Measurements from ENCODE around the gene CELSR1.

CELSR1 gene

DNA sequence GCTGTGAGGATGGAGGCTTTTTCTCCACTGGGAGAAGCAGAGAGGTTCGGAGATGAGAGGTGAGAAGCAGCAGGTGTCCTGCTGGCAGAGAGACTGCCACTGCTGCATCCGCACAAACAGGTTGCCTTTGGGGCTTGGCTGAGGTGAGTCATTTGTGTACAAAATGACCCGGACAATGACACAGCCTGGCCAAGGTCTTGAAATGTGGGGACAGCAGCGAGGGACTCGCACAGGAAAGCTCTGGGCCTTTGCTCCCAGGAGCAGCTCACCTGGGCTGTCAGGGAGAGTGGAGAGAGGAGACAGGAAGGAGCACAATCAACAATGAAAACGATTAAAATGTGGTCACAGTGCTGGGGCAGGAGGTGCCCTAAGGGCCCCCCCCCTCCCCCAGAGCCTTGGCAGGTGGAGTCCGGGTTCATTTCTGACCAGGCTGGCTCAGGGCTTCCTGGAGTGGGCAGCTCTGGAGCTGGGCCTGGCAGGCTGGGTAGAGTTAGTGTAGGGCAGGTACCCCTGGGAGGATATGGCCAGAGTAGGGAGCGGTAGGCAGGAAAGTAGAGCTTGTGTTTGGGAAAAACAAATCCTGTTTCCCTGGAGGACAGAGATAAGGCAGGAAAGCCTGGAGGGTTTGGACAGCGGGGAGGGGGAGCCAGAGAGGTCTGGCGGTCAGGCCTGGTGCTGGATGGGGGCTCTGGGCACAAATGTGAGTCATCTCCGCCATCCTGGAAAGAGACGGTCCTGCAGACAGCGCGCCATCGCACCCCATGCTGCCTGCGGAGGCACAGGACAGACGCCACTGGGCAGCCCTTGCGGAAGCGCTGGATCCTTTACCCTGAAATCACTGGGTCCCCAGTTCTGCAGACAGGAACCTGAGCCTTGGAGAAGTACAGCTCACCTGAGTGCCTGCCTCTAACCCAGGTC, 37.8 kb upstream of the CELSR1 start:
- DNase-seq (ENCODE audit: low spot score) = no peak
- TF ChIP-seq, protein P1, sequence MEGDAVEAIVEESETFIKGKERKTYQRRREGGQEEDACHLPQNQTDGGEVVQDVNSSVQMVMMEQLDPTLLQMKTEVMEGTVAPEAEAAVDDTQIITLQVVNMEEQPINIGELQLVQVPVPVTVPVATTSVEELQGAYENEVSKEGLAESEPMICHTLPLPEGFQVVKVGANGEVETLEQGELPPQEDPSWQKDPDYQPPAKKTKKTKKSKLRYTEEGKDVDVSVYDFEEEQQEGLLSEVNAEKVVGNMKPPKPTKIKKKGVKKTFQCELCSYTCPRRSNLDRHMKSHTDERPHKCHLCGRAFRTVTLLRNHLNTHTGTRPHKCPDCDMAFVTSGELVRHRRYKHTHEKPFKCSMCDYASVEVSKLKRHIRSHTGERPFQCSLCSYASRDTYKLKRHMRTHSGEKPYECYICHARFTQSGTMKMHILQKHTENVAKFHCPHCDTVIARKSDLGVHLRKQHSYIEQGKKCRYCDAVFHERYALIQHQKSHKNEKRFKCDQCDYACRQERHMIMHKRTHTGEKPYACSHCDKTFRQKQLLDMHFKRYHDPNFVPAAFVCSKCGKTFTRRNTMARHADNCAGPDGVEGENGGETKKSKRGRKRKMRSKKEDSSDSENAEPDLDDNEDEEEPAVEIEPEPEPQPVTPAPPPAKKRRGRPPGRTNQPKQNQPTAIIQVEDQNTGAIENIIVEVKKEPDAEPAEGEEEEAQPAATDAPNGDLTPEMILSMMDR (IDR thresholded peaks at IDR 0.05; ENCODE audit: extremely low read depth, insufficient read depth, missing control alignments) = no peak
- in situ Hi-C loops (cut with MboI; ENCODE audit: low pct_unique_long_range_greater_than_20kb, low sequenced_read_pairs, unreplicated experiment) = no loop called here

DNA sequence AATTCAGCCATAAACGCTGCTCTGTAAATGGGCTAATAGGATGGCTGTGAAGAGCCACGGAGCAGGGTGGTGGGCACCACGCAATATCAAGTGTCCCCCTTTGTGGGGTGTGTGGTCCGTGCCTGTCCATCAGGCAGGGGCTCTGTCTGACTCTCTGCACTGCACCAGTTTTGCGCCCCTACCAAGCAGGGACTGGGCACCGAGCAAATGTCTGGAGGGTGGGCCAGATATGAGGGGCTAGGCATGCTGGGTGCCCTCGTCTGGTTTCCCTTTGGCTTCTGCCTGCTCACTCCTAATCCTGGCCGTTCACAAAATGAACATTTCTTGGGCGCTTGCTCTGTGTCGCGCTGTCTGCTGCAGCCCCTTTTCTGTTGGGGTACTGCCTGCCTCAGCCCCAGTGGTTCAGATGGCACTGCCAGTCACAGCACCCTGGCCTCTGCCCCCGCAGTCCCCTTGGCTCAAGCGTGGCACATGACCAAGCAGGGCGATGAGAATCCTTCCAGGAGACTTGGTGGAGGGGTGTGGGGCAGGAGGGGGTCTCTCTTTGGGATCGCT, 37.1 kb upstream of the CELSR1 start:
- TF ChIP-seq, protein P1 (IDR thresholded peaks at IDR 0.05; ENCODE audit: extremely low read depth, insufficient read depth, missing control alignments) = no peak
- no peak for DNase-seq (ENCODE audit: low spot score)
- in situ Hi-C loops (cut with MboI; ENCODE audit: low pct_unique_long_range_greater_than_20kb, low sequenced_read_pairs, unreplicated experiment) = no loop called here

DNA sequence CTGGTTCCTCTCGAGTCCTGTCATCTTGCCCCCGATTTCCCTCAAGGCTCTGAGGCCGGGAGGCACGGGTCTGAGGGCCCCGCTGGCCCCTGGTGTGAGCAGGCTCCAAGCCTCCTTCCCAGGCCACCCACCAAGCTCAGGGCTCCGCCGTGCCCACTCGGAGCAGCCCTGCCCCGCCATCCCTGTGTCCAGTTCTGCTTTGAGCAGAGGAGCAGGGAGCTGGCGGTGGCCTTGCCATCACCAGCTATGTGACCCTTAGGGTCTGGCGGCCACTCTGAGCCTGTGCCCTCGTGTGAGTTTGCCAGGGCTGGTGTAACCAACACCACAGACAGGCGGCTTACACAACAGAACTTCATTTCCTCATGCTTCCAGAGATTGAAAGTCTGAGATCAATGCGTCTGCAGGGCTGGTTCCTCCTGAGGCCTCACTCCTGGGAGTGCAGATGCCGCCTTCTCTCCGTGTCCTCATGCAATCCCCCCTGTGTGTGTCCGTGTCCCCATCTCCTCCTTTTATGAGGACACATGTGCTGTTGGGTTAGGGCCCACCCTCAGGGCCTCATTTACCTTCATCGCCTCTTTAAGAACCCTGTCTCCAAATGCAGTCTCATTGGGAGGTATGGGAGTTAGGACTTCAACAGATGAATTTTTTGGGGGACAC, 36.5 kb upstream of the CELSR1 start:
- TF ChIP-seq, protein P1 (IDR thresholded peaks at IDR 0.05; ENCODE audit: extremely low read depth, insufficient read depth, missing control alignments) = no peak
- DNase-seq (ENCODE audit: low spot score) = no peak
- in situ Hi-C loops (cut with MboI; ENCODE audit: low pct_unique_long_range_greater_than_20kb, low sequenced_read_pairs, unreplicated experiment) = no loop called here

DNA sequence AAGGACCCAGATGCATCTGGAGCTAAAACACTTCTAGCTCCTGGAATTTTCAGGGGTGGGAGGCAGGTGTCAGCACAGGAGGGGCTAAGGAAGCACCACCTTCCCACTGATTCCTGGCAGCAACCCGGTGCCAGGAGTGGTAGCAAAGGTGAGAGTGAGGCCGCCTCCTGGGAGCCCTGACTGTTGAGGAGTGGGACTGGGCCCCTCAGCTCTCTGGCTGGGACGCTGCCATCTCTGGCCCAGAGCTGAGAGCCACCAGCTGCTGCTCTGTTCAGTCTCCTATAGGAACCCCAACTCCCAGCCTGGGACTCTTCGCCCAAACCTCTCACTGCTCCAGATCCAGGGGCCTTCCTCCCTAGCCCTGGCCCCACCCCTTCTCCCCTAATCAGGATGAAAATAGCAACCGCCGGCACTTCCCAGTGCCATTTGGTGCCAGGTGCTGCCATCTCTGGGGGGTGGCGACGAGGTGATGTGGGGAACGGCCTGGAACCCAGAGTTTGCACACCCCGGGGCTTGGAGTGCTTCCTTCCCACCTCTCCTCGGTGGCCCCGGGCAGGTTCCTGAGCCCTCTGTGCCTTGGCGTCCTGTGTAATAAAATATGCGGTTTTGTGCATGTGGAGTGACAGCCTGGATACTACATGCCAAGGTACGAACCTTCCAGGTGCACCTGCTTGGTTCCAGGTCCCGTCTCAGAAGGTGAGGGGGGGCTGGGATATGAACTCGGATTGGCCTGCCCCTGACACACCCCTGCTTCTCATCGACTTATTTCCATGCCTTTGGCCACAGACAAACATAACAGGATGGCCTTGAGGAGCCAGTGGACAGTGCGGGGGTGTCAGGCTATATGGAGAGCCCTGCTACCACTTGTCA, 35.7 kb upstream of the CELSR1 start:
- DNase-seq (ENCODE audit: low spot score) = no peak
- in situ Hi-C loops (cut with MboI; ENCODE audit: low pct_unique_long_range_greater_than_20kb, low sequenced_read_pairs, unreplicated experiment) = no loop called here
- TF ChIP-seq, protein P1 (IDR thresholded peaks at IDR 0.05; ENCODE audit: extremely low read depth, insufficient read depth, missing control alignments) = no peak

DNA sequence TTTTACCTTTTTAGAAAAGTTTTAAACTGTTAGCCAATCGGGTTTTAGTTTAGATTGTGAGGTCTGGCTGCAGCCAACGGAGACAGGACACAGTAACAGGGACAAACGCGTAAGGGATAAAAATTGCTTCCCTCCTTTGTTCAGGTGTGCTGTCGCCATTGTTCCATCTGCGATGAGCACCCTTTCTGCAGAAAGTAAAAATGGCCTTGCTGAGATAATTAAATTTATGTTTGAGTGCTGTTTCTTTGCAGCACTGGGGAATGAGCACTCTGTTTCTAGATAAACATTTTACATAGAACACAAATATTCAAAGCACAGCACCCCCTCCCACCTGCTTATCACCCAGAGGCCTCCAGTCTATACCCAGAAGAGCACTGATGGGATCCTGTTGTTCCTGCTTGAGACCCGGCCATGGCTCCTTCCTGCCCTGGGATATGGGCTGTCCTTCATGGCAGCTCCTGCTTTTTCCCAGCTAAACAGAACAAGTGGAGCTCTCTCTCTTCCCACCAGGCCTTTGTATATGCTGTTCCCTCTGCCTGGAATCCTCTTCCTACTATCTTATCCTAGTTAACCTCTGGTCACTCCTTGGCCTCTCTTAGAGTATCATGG, 34.3 kb upstream of the CELSR1 start:
- no peak for DNase-seq (ENCODE audit: low spot score)
- TF ChIP-seq, protein P1 (IDR thresholded peaks at IDR 0.05; ENCODE audit: extremely low read depth, insufficient read depth, missing control alignments) = no peak
- in situ Hi-C loops (cut with MboI; ENCODE audit: low pct_unique_long_range_greater_than_20kb, low sequenced_read_pairs, unreplicated experiment) = no loop called here

All from GM13977 (cell line).